GM23338 (cell line): Measurements from ENCODE around the gene TRIB2.

Experiments used
- POLR2AphosphoS5 ChIP-seq: IDR thresholded peaks from 2 replicates; pipeline ENCODE4 v1.6.1; 2016; ENCODE audit warnings: antibody characterized with exemption, low read depth
- ZNF331 ChIP-seq: fragments of 250-450 bp; sonication (Bioruptor Pico); IDR thresholded peaks from 2 replicates; pipeline ENCODE4 v1.5.0; 2020; ENCODE audit warnings: low read depth, mild to moderate bottlenecking, moderate library complexity
- TF ChIP-seq, protein P1 (sequence below), 2 experiments: fragments of 200-600 bp in 1 of 2; sonication (generic) in 1 of 2; conservative IDR thresholded peaks; 2 replicates each; pipeline versions ENCODE4 v1.5.1 to v1.6.1; 2016 to 2017; ENCODE audit warnings: antibody characterized with exemption in 2 of 2, low read depth in 2 of 2, mild to moderate bottlenecking in 2 of 2, moderate library complexity in 1 of 2

GRCh38 chr2:12773586-12774394 is 57.1 kb downstream of the TRIB2 start:
- TF ChIP-seq, protein P1, sequence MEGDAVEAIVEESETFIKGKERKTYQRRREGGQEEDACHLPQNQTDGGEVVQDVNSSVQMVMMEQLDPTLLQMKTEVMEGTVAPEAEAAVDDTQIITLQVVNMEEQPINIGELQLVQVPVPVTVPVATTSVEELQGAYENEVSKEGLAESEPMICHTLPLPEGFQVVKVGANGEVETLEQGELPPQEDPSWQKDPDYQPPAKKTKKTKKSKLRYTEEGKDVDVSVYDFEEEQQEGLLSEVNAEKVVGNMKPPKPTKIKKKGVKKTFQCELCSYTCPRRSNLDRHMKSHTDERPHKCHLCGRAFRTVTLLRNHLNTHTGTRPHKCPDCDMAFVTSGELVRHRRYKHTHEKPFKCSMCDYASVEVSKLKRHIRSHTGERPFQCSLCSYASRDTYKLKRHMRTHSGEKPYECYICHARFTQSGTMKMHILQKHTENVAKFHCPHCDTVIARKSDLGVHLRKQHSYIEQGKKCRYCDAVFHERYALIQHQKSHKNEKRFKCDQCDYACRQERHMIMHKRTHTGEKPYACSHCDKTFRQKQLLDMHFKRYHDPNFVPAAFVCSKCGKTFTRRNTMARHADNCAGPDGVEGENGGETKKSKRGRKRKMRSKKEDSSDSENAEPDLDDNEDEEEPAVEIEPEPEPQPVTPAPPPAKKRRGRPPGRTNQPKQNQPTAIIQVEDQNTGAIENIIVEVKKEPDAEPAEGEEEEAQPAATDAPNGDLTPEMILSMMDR (conservative IDR thresholded peaks at IDR 0.05; ENCODE audit: low read depth in 2 of 2): peak in 1 of 2 experiments; percentile 17; a peak in 1 of 4 replicates
- TF ChIP-seq POLR2AphosphoS5 (no peak), ZNF331 (CRISPR knock-in tag) (no peak)
